GM12875 (cell line): ENCODE data around the gene MLLT10.
"Not testable (repeated sequence)": the region's sequence is repeated elsewhere in the genome, so short reads cannot be mapped to it uniquely, and the experiment has no call there.

ENCODE experiments used
- H3K4me3 ChIP-seq: one replicate; pipeline ENCODE4 v1.5.1; 2011; ENCODE audit warnings: low read depth, low read length, control low read depth
- TF ChIP-seq, protein P1 (sequence below): IDR thresholded peaks from 2 replicates; pipeline ENCODE4 v1.5.1; 2011; ENCODE audit warnings: low read depth, mild to moderate bottlenecking, control low read depth, inconsistent platforms, low read length, moderate library complexity, borderline replicate concordance; ENCODE audit not compliant: insufficient read depth

MLLT10 gene

DNA sequence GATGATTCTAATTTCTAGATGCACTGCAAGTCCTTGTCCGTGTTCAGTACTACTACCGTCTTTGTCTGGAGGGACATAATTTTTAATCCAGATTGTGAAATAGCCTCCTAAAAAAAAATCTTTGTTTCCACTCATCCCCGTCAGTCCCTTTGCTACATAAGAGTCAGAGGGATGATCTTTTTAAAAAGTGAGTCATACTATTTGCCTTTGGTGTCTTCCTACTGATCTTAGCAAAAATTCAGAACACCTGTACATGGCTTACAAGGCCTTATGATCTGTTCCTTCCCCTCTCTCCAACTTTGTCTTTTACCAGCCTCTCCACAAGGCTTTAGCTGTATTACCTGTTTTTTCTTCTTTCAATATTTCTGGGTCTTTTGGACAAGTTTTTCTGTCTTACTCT, 173.5 kb downstream of the MLLT10 start:
- TF ChIP-seq, protein P1, sequence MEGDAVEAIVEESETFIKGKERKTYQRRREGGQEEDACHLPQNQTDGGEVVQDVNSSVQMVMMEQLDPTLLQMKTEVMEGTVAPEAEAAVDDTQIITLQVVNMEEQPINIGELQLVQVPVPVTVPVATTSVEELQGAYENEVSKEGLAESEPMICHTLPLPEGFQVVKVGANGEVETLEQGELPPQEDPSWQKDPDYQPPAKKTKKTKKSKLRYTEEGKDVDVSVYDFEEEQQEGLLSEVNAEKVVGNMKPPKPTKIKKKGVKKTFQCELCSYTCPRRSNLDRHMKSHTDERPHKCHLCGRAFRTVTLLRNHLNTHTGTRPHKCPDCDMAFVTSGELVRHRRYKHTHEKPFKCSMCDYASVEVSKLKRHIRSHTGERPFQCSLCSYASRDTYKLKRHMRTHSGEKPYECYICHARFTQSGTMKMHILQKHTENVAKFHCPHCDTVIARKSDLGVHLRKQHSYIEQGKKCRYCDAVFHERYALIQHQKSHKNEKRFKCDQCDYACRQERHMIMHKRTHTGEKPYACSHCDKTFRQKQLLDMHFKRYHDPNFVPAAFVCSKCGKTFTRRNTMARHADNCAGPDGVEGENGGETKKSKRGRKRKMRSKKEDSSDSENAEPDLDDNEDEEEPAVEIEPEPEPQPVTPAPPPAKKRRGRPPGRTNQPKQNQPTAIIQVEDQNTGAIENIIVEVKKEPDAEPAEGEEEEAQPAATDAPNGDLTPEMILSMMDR: no peak

DNA sequence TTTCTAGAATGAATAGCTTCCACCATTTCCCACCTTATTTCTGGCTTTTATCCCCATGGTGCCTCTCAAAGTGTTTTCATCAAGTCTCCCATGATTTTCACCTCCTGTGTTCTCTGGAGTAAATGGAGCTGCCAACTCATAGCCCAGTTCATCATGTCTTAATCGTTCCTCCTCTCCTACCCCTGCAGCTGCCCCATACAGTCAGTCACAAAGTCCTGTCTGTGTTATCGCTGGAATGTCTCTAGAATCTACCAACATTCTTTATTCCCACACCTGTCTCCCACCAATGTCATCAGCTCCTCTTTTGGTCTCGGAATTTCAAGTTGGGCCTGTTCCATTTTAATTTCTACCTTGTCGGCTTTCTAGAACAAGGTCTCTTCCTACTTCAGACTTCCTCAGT, 178.9 kb downstream of the MLLT10 start:
- TF ChIP-seq, protein P1: no peak
- H3K4me3 ChIP-seq: no peak overlapping the region

More for the DNA sequence above, 173.5 kb downstream of the MLLT10 start:
- no peak overlapping the region for H3K4me3 ChIP-seq

GRCh38 chr10:21715531-21716195, 181.6 kb downstream of the MLLT10 start:
- TF ChIP-seq, protein P1: no peak
- H3K4me3 ChIP-seq: no peak overlapping the region

DNA sequence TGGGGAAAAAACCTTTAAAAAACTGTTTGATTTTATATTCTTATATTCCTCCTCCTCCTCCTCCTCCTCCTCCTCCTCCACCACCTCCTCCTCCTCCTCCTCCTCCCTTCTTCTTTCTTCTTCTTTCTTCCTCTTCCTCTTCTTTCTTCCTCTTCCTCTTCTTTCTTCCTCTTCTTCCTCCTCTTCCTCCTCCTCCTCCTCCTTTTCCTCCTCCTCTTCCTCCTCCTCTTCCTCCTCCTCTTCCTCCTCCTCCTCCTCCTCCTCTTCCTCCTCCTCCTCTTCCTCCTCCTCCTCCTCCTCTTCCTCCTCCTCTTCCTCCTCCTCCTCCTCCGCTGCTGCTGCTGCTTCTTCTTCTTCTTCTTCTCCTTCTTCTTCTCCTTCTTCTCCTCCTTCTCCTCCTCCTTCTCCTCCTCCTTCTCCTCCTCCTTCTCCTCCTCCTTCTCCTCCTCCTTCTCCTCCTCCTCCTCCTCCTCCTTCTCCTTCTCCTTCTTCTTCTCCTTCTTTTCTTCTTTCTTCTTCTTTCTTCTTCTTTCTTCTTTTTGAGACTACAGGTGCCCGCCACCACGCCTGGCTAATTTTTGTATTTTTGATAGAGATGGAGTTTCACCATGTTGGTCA, 183.5 kb downstream of the MLLT10 start:
- not testable (repeated sequence) for H3K4me3 ChIP-seq

- H3K4me3 ChIP-seq: no peak overlapping the region
- TF ChIP-seq, protein P1: no peak
Measured at GRCh38 chr10:21719502-21719901, 185.5 kb downstream of the MLLT10 start.

DNA sequence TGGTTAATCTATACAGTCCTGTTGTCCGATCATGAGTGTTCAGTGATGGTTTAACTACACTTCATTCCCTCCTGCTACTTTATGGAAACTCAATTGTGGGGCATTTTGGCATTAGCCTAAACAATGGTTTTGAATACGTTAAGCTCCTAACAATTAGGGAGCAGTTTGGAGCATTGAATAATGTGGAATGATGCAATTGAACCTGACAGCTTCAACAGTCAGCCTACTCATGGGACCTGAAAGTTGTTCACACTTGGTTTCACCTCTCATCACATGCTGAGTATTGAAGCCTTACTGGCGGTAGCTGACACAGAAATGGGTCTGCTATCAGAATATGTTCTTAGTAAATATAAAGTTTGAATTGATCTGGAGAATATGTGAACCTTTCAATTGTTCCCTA, 186.1 kb downstream of the MLLT10 start:
- no peak overlapping the region for H3K4me3 ChIP-seq
- TF ChIP-seq, protein P1: no peak

DNA sequence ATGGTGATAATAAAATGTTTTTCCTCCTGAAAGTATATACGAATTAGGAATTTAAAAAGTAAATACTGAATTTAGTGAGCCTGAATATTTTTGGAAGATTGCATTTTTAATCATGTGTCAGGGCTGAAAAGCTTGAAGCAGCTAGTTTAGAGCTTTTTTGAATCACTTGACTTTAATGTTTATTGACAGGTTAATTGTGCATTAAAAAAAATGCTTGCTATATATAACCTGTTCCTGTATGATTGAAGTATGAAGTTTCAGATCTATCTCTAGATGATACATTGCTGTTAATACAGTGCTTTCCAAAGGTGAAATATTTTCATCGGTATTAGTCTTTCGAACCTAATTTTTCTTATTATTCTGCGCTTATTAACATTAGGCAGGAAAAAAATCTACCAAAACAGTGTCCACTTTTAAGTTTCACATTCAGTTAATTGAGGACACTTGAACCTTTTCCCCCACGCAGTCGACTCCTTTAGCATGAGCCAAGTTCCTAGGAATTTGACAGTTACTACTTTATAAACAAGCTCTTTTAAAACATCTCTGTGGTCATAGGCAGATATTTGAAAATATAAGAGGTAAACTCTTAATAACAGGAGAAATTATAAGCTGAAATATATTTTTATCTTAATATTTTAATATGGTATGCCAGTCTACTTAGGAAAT, 187.1 kb downstream of the MLLT10 start:
- H3K4me3 ChIP-seq: no peak overlapping the region
- TF ChIP-seq, protein P1: no peak
